ENCODE data around the gene SIGLEC7.
A peak's percentile ranks its signal among the peaks of the same experiment; 100 is the strongest.

The SIGLEC7 gene

DNA sequence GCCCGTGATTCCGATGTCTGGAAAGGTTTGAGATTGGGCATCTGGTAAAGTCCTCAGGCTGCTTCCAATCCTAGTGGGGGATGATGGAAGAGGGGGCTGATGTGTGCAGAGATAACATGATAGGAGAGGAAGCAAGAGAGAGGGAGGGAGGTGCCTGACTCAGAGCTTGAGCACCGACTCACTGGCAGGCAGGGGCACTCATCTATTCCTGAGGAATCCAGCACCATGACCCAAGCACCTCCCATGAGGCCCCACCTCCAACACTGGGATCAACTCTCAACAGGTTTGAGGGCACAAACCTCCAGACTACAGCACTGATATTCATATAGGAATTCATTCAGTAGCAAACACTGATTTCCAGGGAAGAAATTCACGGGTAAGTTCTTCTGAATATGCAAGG, 23.0 kb upstream of the SIGLEC7 start:
- Histone ChIP-seq H3K36me3 (no peaks in the 10 kb centered on the region), H3K27ac (peak overlapping the region; percentile 98), H3K27me3 (no peaks in the 10 kb centered on the region), H3K9me3 (no peaks in the 10 kb centered on the region), H3K4me3 (ENCODE audit: low read depth in 1 of 2, low read length in 1 of 2) (no peak overlapping the region), H3K4me1 (ENCODE audit: control insufficient read depth in 1 of 2, insufficient read depth in 1 of 2, low read depth in 1 of 2, low read length in 1 of 2) (peaks cover 66 to 73% of the 10 kb centered on the region in 2 experiments)
- TF ChIP-seq, protein P1, sequence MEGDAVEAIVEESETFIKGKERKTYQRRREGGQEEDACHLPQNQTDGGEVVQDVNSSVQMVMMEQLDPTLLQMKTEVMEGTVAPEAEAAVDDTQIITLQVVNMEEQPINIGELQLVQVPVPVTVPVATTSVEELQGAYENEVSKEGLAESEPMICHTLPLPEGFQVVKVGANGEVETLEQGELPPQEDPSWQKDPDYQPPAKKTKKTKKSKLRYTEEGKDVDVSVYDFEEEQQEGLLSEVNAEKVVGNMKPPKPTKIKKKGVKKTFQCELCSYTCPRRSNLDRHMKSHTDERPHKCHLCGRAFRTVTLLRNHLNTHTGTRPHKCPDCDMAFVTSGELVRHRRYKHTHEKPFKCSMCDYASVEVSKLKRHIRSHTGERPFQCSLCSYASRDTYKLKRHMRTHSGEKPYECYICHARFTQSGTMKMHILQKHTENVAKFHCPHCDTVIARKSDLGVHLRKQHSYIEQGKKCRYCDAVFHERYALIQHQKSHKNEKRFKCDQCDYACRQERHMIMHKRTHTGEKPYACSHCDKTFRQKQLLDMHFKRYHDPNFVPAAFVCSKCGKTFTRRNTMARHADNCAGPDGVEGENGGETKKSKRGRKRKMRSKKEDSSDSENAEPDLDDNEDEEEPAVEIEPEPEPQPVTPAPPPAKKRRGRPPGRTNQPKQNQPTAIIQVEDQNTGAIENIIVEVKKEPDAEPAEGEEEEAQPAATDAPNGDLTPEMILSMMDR (IDR thresholded peaks at IDR 0.05), result no peak

DNA sequence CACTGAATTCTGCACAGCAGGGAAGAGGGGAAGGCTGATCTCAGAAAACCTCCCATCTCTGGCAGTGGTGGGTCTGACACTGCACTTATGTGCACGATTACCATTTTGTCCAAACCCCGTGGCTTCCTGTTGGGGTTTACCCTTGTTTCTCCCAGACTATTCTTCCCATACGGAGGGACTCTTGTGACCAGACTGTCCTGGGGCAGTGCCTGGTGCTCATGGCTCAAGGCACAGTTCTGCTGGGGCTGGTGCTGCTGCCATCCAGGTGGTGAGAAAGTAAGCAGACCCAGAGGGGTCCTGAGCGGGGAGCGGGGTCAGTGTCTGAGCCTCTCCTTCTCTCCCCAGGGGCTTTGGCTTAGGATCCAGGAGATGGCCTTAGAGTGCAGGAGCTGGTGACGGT, 22.5 kb upstream of the SIGLEC7 start:
- Histone ChIP-seq H3K36me3 (no peaks in the 10 kb centered on the region), H3K27me3 (no peaks in the 10 kb centered on the region), H3K9me3 (no peaks in the 10 kb centered on the region), H3K4me3 (ENCODE audit: low read depth in 1 of 2, low read length in 1 of 2) (no peak overlapping the region), H3K27ac (peak overlapping the region; percentile 98), H3K4me1 (ENCODE audit: control insufficient read depth in 1 of 2, insufficient read depth in 1 of 2, low read depth in 1 of 2, low read length in 1 of 2) (peaks cover 66 to 73% of the 10 kb centered on the region in 2 experiments)
- TF ChIP-seq, protein P1 (IDR thresholded peaks at IDR 0.05), result no peak

DNA sequence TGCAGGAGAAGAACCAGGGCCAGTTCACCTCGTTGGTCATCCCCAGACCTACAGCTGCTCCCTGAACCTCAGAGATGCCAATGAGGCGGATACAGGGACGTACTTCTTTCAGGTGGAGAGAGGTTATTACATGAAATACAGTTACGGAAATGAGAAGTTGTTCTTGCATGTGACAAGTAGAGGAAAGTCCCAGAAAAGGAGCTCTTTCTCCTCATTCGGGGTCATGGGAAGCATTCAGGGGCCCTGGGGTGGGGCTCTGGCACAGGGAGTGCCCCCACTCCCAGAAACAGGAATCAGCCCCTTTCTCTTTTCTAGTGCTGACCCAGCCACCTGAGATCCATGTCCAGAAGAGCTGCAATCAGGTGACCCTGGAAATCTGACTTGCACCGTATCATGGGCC, 21.9 kb upstream of the SIGLEC7 start:
- Histone ChIP-seq H3K9me3 (no peaks in the 10 kb centered on the region), H3K27me3 (no peaks in the 10 kb centered on the region), H3K4me1 (ENCODE audit: control insufficient read depth in 1 of 2, insufficient read depth in 1 of 2, low read depth in 1 of 2, low read length in 1 of 2) (peaks cover 66 to 73% of the 10 kb centered on the region in 2 experiments), H3K4me3 (ENCODE audit: low read depth in 1 of 2, low read length in 1 of 2) (no peak overlapping the region), H3K27ac (peak overlapping the region; percentile 98), H3K36me3 (no peaks in the 10 kb centered on the region)
- TF ChIP-seq, protein P1 (IDR thresholded peaks at IDR 0.05), result no peak

DNA sequence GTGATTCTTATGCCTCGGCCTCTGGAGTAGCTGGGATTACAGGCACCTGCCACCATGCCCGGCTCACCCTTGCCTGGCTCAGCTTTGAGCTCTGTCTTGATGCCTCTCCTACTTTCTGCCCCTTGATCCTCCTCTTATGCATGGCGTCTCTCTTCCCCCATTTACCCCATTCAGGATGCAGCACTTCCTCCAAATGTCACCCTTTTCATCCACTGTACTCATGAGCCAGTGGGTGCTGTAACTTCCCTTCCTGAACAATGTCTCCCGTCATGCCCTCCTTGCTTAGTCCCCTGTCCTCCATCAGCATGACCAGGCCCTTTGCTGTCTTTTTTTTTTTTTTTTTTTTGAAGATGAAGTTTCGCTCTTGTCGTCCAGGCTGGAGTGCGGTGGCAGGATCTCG, 20.8 kb upstream of the SIGLEC7 start:
- H3K4me1 ChIP-seq (ENCODE audit: control insufficient read depth in 1 of 2, insufficient read depth in 1 of 2, low read depth in 1 of 2, low read length in 1 of 2), result peaks cover 72 to 76% of the 10 kb centered on the region in 2 experiments
- H3K36me3 ChIP-seq, result peaks cover 1% of the 10 kb centered on the region
- peak overlapping the region; percentile 98 for H3K27ac ChIP-seq
- no peaks in the 10 kb centered on the region for H3K9me3 ChIP-seq
- TF ChIP-seq, protein P1 (IDR thresholded peaks at IDR 0.05), result no peak
- H3K27me3 ChIP-seq, result no peaks in the 10 kb centered on the region
- peak overlapping the region in 1 of 2 experiments; percentile 35 for H3K4me3 ChIP-seq (ENCODE audit: low read depth in 1 of 2, low read length in 1 of 2)

DNA sequence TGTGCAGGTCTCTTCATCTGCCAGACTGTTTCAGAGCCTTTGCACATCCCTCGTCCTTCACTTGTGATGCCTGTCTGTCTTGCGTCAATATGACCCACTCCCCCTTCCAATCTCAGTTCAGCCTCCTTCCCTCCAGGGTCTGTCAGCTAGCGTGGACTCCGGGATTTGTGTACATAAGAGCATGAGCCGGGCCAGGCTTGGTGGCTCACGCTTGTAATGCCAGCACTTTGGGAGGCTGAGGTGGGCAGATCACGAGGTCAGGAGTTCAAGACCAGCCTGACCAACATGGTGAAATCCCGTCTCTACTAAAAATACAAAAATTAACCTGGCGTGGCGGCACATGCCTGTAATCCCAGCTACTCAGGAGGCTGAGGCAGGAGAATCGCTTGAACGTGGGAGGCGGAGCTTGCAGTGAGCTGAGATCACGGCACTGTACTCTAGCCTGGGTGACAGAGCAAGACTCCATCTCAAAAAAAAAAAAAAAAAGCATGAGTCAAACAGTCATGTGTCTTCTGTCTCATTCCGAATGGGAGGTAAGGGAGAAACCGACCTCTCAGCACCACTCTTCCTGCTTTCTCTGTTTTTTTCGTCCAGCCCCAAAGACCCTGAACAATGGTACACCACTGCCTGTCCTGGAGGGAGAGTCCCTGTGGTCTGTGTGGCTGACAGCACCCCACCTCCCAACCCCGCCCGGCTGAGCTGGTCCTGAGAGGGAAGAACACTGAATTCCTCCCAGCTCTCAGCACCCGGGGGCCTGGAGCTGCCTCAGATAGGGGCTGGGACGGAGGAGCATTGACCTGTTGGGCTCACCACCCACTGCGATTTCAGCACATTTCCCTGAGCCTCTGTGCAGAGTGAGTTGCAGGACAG, 19.8 kb upstream of the SIGLEC7 start:
- Histone ChIP-seq H3K4me3 (ENCODE audit: low read depth in 1 of 2, low read length in 1 of 2) (peak overlapping the region; percentile 71 to 95), H3K27ac (peak overlapping the region; percentile 98), H3K36me3 (peaks cover 12% of the 10 kb centered on the region), H3K4me1 (ENCODE audit: control insufficient read depth in 1 of 2, insufficient read depth in 1 of 2, low read depth in 1 of 2, low read length in 1 of 2) (peaks cover 82 to 84% of the 10 kb centered on the region in 2 experiments), H3K9me3 (no peaks in the 10 kb centered on the region), H3K27me3 (no peaks in the 10 kb centered on the region)
- TF ChIP-seq, protein P1 (IDR thresholded peaks at IDR 0.05), result no peak

Measured in neutrophil (primary cell).